ENCODE data around the gene PRR15L.

DNA sequence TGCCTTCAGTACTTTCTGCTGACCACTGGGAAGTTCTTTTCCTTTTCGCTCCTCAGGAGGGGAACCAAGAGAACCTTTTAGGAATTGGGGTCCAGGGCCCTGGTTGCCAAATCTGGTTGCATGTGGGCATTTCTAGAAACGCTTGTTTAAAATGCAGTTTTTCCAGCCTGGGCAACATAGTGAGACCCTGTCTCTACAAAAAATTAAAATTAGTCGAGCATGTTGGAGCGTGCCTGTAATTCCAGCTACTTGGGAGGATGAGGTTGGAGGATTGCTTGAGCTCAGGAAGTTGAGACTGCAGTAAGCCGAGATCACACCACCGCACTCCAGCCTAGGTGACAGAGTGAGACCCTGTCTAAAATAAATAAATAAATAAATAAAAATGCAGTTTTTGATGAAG lies 15.1 kb downstream of the PRR15L start:
- TF ChIP-seq, protein P1, sequence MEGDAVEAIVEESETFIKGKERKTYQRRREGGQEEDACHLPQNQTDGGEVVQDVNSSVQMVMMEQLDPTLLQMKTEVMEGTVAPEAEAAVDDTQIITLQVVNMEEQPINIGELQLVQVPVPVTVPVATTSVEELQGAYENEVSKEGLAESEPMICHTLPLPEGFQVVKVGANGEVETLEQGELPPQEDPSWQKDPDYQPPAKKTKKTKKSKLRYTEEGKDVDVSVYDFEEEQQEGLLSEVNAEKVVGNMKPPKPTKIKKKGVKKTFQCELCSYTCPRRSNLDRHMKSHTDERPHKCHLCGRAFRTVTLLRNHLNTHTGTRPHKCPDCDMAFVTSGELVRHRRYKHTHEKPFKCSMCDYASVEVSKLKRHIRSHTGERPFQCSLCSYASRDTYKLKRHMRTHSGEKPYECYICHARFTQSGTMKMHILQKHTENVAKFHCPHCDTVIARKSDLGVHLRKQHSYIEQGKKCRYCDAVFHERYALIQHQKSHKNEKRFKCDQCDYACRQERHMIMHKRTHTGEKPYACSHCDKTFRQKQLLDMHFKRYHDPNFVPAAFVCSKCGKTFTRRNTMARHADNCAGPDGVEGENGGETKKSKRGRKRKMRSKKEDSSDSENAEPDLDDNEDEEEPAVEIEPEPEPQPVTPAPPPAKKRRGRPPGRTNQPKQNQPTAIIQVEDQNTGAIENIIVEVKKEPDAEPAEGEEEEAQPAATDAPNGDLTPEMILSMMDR (conservative IDR thresholded peaks at IDR 0.05 in 1 of 2, IDR thresholded peaks at IDR 0.05 in 1 of 2; ENCODE audit: low read depth in 1 of 2, low read length in 2 of 2): no peak
- TF ChIP-seq EZH2 (IDR thresholded peaks at IDR 0.05; ENCODE audit: low read length, missing control alignments): no peak
